C4-2B (cell line): ENCODE results near the gene NHSL1.

Experiments
- H3K27ac ChIP-seq: fragments of 450-650 bp; 2 replicates; pipeline ENCODE4 v1.5.1; 2017
- ZFX ChIP-seq: fragments of 450-650 bp; IDR thresholded peaks from 2 replicates; pipeline ENCODE4 v1.6.1; 2017
- TF ChIP-seq, protein P1 (sequence below): fragments of 450-650 bp; conservative IDR thresholded peaks from 2 replicates; pipeline ENCODE4 v1.5.1; 2017; ENCODE audit warnings: mild to moderate bottlenecking

NHSL1 gene

GRCh38 chr6:138382498-138383265 is 116.6 kb downstream of the NHSL1 start:
- peak overlapping the region; percentile 14; the same call in 1 of the 2 replicates for H3K27ac ChIP-seq
- TF ChIP-seq ZFX, result no peak
- TF ChIP-seq, protein P1, sequence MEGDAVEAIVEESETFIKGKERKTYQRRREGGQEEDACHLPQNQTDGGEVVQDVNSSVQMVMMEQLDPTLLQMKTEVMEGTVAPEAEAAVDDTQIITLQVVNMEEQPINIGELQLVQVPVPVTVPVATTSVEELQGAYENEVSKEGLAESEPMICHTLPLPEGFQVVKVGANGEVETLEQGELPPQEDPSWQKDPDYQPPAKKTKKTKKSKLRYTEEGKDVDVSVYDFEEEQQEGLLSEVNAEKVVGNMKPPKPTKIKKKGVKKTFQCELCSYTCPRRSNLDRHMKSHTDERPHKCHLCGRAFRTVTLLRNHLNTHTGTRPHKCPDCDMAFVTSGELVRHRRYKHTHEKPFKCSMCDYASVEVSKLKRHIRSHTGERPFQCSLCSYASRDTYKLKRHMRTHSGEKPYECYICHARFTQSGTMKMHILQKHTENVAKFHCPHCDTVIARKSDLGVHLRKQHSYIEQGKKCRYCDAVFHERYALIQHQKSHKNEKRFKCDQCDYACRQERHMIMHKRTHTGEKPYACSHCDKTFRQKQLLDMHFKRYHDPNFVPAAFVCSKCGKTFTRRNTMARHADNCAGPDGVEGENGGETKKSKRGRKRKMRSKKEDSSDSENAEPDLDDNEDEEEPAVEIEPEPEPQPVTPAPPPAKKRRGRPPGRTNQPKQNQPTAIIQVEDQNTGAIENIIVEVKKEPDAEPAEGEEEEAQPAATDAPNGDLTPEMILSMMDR, result no peak

GRCh38 chr6:138378463-138378862 is 120.8 kb downstream of the NHSL1 start:
- TF ChIP-seq, protein P1, result no peak
- no peak for TF ChIP-seq ZFX
- H3K27ac ChIP-seq, result no peak overlapping the region

GRCh38 chr6:138377844-138378243 is 121.5 kb downstream of the NHSL1 start, which contains the start of gene SMIM28:
SMIM28 (plus strand) TSS chr6:138377905; CDS start chr6:138378073, 168 bp downstream.
- no peak for TF ChIP-seq ZFX
- TF ChIP-seq, protein P1, result no peak
- H3K27ac ChIP-seq, result peak within 1 kb of the TSS; percentile 16; the same call in 1 of the 2 replicates

- TF ChIP-seq ZFX, result no peak
- TF ChIP-seq, protein P1, result no peak
These were observed 122.3 kb downstream of the NHSL1 start for GRCh38 chr6:138377042-138377441.

GRCh38 chr6:138374815-138375214 is 124.5 kb downstream of the NHSL1 start:
- no peak overlapping the region for H3K27ac ChIP-seq
- TF ChIP-seq ZFX, result no peak
- TF ChIP-seq, protein P1, result no peak

More at GRCh38 chr6:138377042-138377441, 122.3 kb downstream of the NHSL1 start:
- no peak overlapping the region for H3K27ac ChIP-seq

- no peak overlapping the region for H3K27ac ChIP-seq
- TF ChIP-seq, protein P1, result no peak
- no peak for TF ChIP-seq ZFX
These were observed 125.1 kb downstream of the NHSL1 start for GRCh38 chr6:138374230-138374629.

- TF ChIP-seq, protein P1, result 0 out of 2 replicates have a peak, but pooled peaks have one; percentile 18
- no peak for TF ChIP-seq ZFX
- H3K27ac ChIP-seq, result no peak overlapping the region
These were observed 126.4 kb downstream of the NHSL1 start for GRCh38 chr6:138372711-138373463.
